ENCODE measurements around the gene ENDOD1. TPM values are rescaled to one million over a fixed set of nuclear protein-coding genes. Genes with fewer than 3 reads are reported as not detected.

Gene ENDOD1
- total and polyA plus RNA-seq, 3 donors from 2014 or later: 28.9 to 71.8 (median 55.6) TPM

GRCh38 chr11:95100856-95101507, 11.3 kb downstream of the ENDOD1 start:
- Histone ChIP-seq H3K27me3 (no peaks in the 10 kb centered on the region), H3K27ac (no peak overlapping the region), H3K36me3 (ENCODE audit: low read depth, missing control alignments) (no peaks in the 10 kb centered on the region), H3K4me1 (peaks cover 6% of the 10 kb centered on the region), H3K4me3 (no peak overlapping the region), H3K9me3 (no peaks in the 10 kb centered on the region)
- TF ChIP-seq, protein P1, sequence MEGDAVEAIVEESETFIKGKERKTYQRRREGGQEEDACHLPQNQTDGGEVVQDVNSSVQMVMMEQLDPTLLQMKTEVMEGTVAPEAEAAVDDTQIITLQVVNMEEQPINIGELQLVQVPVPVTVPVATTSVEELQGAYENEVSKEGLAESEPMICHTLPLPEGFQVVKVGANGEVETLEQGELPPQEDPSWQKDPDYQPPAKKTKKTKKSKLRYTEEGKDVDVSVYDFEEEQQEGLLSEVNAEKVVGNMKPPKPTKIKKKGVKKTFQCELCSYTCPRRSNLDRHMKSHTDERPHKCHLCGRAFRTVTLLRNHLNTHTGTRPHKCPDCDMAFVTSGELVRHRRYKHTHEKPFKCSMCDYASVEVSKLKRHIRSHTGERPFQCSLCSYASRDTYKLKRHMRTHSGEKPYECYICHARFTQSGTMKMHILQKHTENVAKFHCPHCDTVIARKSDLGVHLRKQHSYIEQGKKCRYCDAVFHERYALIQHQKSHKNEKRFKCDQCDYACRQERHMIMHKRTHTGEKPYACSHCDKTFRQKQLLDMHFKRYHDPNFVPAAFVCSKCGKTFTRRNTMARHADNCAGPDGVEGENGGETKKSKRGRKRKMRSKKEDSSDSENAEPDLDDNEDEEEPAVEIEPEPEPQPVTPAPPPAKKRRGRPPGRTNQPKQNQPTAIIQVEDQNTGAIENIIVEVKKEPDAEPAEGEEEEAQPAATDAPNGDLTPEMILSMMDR (IDR thresholded peaks at IDR 0.05): no peak
- no peak for TF ChIP-seq POLR2A (IDR thresholded peaks at IDR 0.05)
- WGBS, 2 donors: 82% methylated on average over 6 of the region's 6 CpGs
- DNase-seq: no peak
- intact Hi-C loops (cut with DNase I; ENCODE audit: low total_unique reads): no loop called here

- Histone ChIP-seq H3K27ac (no peak overlapping the region), H3K9me3 (no peaks in the 10 kb centered on the region), H3K27me3 (no peaks in the 10 kb centered on the region), H3K36me3 (ENCODE audit: low read depth, missing control alignments) (no peaks in the 10 kb centered on the region), H3K4me3 (no peak overlapping the region), H3K4me1 (peaks cover 6% of the 10 kb centered on the region)
- intact Hi-C loops (cut with DNase I; ENCODE audit: low total_unique reads): no loop called here
- DNase-seq: no peak
- TF ChIP-seq, protein P1 (IDR thresholded peaks at IDR 0.05): no peak
- no peak for TF ChIP-seq POLR2A (IDR thresholded peaks at IDR 0.05)
- 52 to 65% methylated on average over 1 of the region's 1 CpG for WGBS, 2 donors
Observed at GRCh38 chr11:95101935-95102334, 12.3 kb downstream of the ENDOD1 start.

DNA sequence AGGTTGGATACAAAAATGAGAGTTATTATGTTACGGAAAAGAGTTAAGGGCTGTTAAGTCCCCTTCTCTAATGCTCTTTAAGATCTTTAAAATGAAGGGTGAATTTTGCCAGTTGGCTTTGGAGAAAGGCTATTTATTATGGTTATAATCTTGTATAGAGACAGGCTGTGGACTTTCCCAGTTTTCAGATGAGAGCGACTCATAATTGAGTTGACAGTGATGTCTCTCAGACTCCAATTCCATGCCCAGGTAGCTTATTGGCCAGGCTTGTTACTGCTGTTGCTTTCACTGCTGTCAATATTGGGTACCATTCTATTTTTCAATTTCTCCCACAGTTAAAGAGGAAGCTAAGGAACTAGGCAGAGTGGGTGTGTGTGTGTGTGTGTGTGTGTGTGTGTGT, 13.1 kb downstream of the ENDOD1 start:
- H3K9me3 ChIP-seq: no peaks in the 10 kb centered on the region
- intact Hi-C loops (cut with DNase I; ENCODE audit: low total_unique reads): no loop called here
- no peak overlapping the region for H3K4me3 ChIP-seq
- H3K27ac ChIP-seq: no peak overlapping the region
- peaks cover 6% of the 10 kb centered on the region for H3K4me1 ChIP-seq
- no peaks in the 10 kb centered on the region for H3K36me3 ChIP-seq (ENCODE audit: low read depth, missing control alignments)
- 94 to 96% methylated on average over 2 of the region's 2 CpGs for WGBS, 2 donors
- TF ChIP-seq, protein P1 (IDR thresholded peaks at IDR 0.05): no peak
- no peak for TF ChIP-seq POLR2A (IDR thresholded peaks at IDR 0.05)
- no peak for DNase-seq
- H3K27me3 ChIP-seq: no peaks in the 10 kb centered on the region

- Histone ChIP-seq H3K9me3 (no peaks in the 10 kb centered on the region), H3K27ac (no peak overlapping the region), H3K4me3 (no peak overlapping the region), H3K4me1 (peaks cover 9% of the 10 kb centered on the region), H3K36me3 (ENCODE audit: low read depth, missing control alignments) (no peaks in the 10 kb centered on the region), H3K27me3 (no peaks in the 10 kb centered on the region)
- WGBS, 2 donors: 74 to 86% methylated on average over 5 of the region's 5 CpGs
- TF ChIP-seq, protein P1 (IDR thresholded peaks at IDR 0.05): no peak
- TF ChIP-seq POLR2A (IDR thresholded peaks at IDR 0.05): no peak
- no peak for DNase-seq
- intact Hi-C loops (cut with DNase I; ENCODE audit: low total_unique reads): no loop called here
Observed at GRCh38 chr11:95103701-95104100, 14.1 kb downstream of the ENDOD1 start.
